Ramos (cell line): ENCODE results near the gene FGF22.

Experiments
- in situ Hi-C: fragments of 300-500 bp; cut with MboI; formaldehyde crosslinking; loops from one replicate; pipeline ENCODE4 v1.14.3; 2022; ENCODE audit warnings: low sequenced_read_pairs; ENCODE audit not compliant: unreplicated experiment

Gene FGF22

GRCh38 chr19:640606-641189 is 1.0 kb downstream of the FGF22 start:
- in situ Hi-C loops, result no loop called here

GRCh38 chr19:641702-642101 is 2.0 kb downstream of the FGF22 start:
- in situ Hi-C loops, result no loop called here

- in situ Hi-C loops, result no loop called here
Observed at GRCh38 chr19:642767-643727, 3.4 kb downstream of the FGF22 start.

GRCh38 chr19:643736-644135 is 4.1 kb downstream of the FGF22 start:
- in situ Hi-C loops, result no loop called here

GRCh38 chr19:644363-644762 is 4.7 kb downstream of the FGF22 start:
- in situ Hi-C loops, result no loop called here

GRCh38 chr19:644789-645188 is 5.1 kb downstream of the FGF22 start:
- in situ Hi-C loops, result no loop called here

- in situ Hi-C loops, result no loop called here
Observed at GRCh38 chr19:645912-646778, 6.5 kb downstream of the FGF22 start.

GRCh38 chr19:646779-647565 is 7.3 kb downstream of the FGF22 start:
- in situ Hi-C loops, result no loop called here

- in situ Hi-C loops, result no loop called here
Observed at GRCh38 chr19:647566-648284, 8.0 kb downstream of the FGF22 start.

- in situ Hi-C loops, result no loop called here
Observed at GRCh38 chr19:648305-648704, 8.6 kb downstream of the FGF22 start.

GRCh38 chr19:648904-649801 is 9.5 kb downstream of the FGF22 start:
- in situ Hi-C loops, result no loop called here

- in situ Hi-C loops, result no loop called here
Observed at GRCh38 chr19:650121-650520, 10.4 kb downstream of the FGF22 start.

- in situ Hi-C loops, result no loop called here
Observed at GRCh38 chr19:651114-651818, 11.6 kb downstream of the FGF22 start.

GRCh38 chr19:651991-652390 is 12.3 kb downstream of the FGF22 start:
- in situ Hi-C loops, result no loop called here

GRCh38 chr19:652467-653389 is 13.0 kb downstream of the FGF22 start:
- in situ Hi-C loops, result no loop called here

- in situ Hi-C loops, result no loop called here
Observed at GRCh38 chr19:653425-653824, 13.7 kb downstream of the FGF22 start.

GRCh38 chr19:655691-656090 is 16.0 kb downstream of the FGF22 start:
- in situ Hi-C loops, result no loop called here
